HG03457 (cell line): Measurements from ENCODE around the gene USP14.

Experiments used
- ATAC-seq: cut with Tn5 transposase; IDR thresholded peaks from one replicate; pipeline ENCODE4 v1.9.1; 2021; ENCODE audit warnings: moderate number of reproducible peaks; ENCODE audit not compliant: unreplicated experiment

USP14 gene

GRCh38 chr18:159037-159652 is 788 bp downstream of the USP14 start:
- no peak for ATAC-seq

GRCh38 chr18:159933-160332 is 1.6 kb downstream of the USP14 start:
- ATAC-seq, result no peak

- ATAC-seq, result no peak
Observed at GRCh38 chr18:160831-161570, 2.6 kb downstream of the USP14 start.

GRCh38 chr18:172361-172760 is 14.0 kb downstream of the USP14 start:
- no peak for ATAC-seq

- ATAC-seq, result no peak
Observed at GRCh38 chr18:179499-179898, 21.1 kb downstream of the USP14 start.

GRCh38 chr18:181711-182110 is 23.4 kb downstream of the USP14 start:
- no peak for ATAC-seq

GRCh38 chr18:183769-184168 is 25.4 kb downstream of the USP14 start:
- no peak for ATAC-seq

GRCh38 chr18:189254-189653 is 30.9 kb downstream of the USP14 start:
- no peak for ATAC-seq

GRCh38 chr18:191725-192124 is 33.4 kb downstream of the USP14 start:
- ATAC-seq, result no peak

GRCh38 chr18:192801-193200 is 34.4 kb downstream of the USP14 start:
- no peak for ATAC-seq

- ATAC-seq, result no peak
Observed at GRCh38 chr18:195651-196050, 37.3 kb downstream of the USP14 start.

GRCh38 chr18:199214-199613 is 40.9 kb downstream of the USP14 start:
- no peak for ATAC-seq

- no peak for ATAC-seq
Observed at GRCh38 chr18:199768-200167, 41.4 kb downstream of the USP14 start.

GRCh38 chr18:210075-210474 is 51.7 kb downstream of the USP14 start:
- ATAC-seq, result no peak

- ATAC-seq, result no peak
Observed at GRCh38 chr18:210733-211132, 52.4 kb downstream of the USP14 start.

GRCh38 chr18:211582-211981 is 53.2 kb downstream of the USP14 start:
- no peak for ATAC-seq

GRCh38 chr18:212780-213179 is 54.4 kb downstream of the USP14 start:
- no peak for ATAC-seq

GRCh38 chr18:213505-213904 is 55.1 kb downstream of the USP14 start:
- ATAC-seq, result no peak

- no peak for ATAC-seq
Observed at GRCh38 chr18:213966-214365, 55.6 kb downstream of the USP14 start.

- ATAC-seq, result no peak
Observed at GRCh38 chr18:215448-216010, 57.2 kb downstream of the USP14 start.

GRCh38 chr18:217532-218336 is 59.4 kb downstream of the USP14 start:
- no peak for ATAC-seq

GRCh38 chr18:220708-221107 is 62.4 kb downstream of the USP14 start:
- ATAC-seq, result no peak
